Naive B cell (primary cell): Measurements from ENCODE around the gene SETD7. TPM values are rescaled to one million over a fixed set of nuclear protein-coding genes. Genes with fewer than 3 reads are reported as not detected.

Experiments used
- ATAC-seq, 2 donors: fragments of 150-1000 bp; cut with Tn5 transposase; 2 replicates each; pipeline ENCODE4 v1.10.0; 2021; ENCODE audit warnings: low read depth in 2 of 2, mild to moderate bottlenecking in 2 of 2, moderate library complexity in 2 of 2
- DNase-seq: peaks from one replicate; pipeline ENCODE4 v3.0.0; 2022
- H3K27ac Mint-ChIP-seq, 6 donors: one replicate each; pipeline ENCODE4 v1.8.0; 2020 to 2022; ENCODE audit warnings: mild to moderate bottlenecking in 6 of 6, mixed read lengths in 6 of 6, moderate library complexity in 5 of 6, inconsistent platforms in 2 of 6
- H3K27me3 Mint-ChIP-seq, 3 donors: one replicate each; pipeline ENCODE4 v1.8.0; 2021 to 2022; ENCODE audit warnings: mixed read lengths in 3 of 3, mild to moderate bottlenecking in 1 of 3
- H3K36me3 Mint-ChIP-seq, 2 donors: one replicate each; pipeline ENCODE4 v1.8.0; 2020 to 2022; ENCODE audit warnings: mixed read lengths in 2 of 2, inconsistent platforms in 1 of 2, mild to moderate bottlenecking in 1 of 2
- H3K4me1 Mint-ChIP-seq, 3 donors: one replicate each; pipeline ENCODE4 v1.8.0; 2020 to 2022; ENCODE audit warnings: mixed read lengths in 3 of 3, inconsistent platforms in 1 of 3, mild to moderate bottlenecking in 1 of 3, moderate library complexity in 1 of 3
- H3K4me3 Mint-ChIP-seq, 8 donors: one replicate each; pipeline ENCODE4 v1.8.0; 2020 to 2022; ENCODE audit warnings: mild to moderate bottlenecking in 8 of 8, mixed read lengths in 8 of 8, moderate library complexity in 8 of 8, inconsistent platforms in 2 of 8
- H3K9me3 Mint-ChIP-seq, 7 donors: one replicate each; pipeline ENCODE4 v1.8.0; 2020 to 2022; ENCODE audit warnings: mixed read lengths in 7 of 7, mild to moderate bottlenecking in 5 of 7, inconsistent platforms in 2 of 7, moderate library complexity in 1 of 7
- polyA plus RNA-seq, 6 donors: library from polyadenylated mRNA; unstranded; fragments of 300-500 nt; fragmentation: Illumina TruSeq; gene quantifications; one replicate each; pipeline ENCODE4 v1.2.3, GENCODE V29; 2021; ENCODE audit warnings: low read depth in 6 of 6

Gene SETD7
- polyA plus RNA-seq, 6 donors from 2014 or later, result 6.2 to 18.2 (median 11.9) TPM

DNA sequence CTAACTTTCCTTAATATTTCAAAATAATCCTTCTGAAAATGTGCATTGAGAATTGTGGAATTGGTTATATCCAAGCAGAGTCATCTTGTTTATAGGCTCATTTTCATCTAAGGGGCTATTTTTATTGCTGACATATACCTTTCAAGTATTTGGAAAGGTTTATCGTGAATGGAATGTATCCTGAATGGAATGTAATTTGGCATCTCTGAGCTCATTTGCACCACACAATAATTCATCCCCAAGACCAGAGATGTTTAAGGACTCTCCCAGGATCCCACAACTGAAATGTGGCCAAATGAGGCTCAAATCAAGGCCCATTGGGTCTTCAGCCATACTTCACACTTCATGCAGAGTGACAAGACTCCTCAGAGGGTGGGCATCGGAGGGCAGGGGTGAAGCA is 7.5 kb upstream of the SETD7 start:
- H3K9me3 Mint-ChIP-seq, result peaks cover 0 to 2% (median 0%) of the 10 kb centered on the region in 7 donors
- no peaks in the 10 kb centered on the region for H3K27me3 Mint-ChIP-seq
- peak overlapping the region in 3 of 6 donors; percentile 13 to 24 (median 20) for H3K27ac Mint-ChIP-seq
- DNase-seq (no peak), ATAC-seq (no peak)
- H3K4me3 Mint-ChIP-seq, result no peak overlapping the region
- no peaks in the 10 kb centered on the region for H3K36me3 Mint-ChIP-seq
- H3K4me1 Mint-ChIP-seq, result peaks cover 19 to 28% (median 26%) of the 10 kb centered on the region in 3 donors

DNA sequence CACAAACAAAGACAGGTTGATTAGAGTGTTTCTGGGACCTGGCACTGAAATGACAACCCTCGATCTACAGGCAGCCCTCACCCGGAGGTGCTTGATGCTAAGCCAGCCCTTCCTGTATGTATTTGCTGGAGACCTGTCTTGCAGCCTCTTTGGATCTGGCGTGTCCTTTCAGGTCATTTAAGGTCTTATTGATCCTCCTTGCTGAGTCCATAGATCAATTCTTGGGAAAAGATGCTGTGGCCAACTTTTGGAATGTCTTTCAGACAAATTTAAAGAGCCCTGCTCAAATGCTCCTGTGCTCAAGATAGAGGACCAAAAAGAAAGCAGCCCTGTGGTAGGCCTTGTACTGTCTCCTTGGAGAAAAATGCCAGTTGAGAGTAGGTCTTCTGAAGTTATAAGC is 6.8 kb upstream of the SETD7 start:
- Mint-ChIP-seq H3K4me3 (no peak overlapping the region), H3K36me3 (no peaks in the 10 kb centered on the region), H3K27ac (peak overlapping the region in 3 of 6 donors; percentile 12 to 33 (median 13)), H3K4me1 (peaks cover 19 to 32% (median 32%) of the 10 kb centered on the region in 3 donors), H3K27me3 (no peaks in the 10 kb centered on the region), H3K9me3 (peaks cover 0 to 2% (median 0%) of the 10 kb centered on the region in 7 donors)
- DNase-seq, result no peak
- ATAC-seq, result no peak

DNA sequence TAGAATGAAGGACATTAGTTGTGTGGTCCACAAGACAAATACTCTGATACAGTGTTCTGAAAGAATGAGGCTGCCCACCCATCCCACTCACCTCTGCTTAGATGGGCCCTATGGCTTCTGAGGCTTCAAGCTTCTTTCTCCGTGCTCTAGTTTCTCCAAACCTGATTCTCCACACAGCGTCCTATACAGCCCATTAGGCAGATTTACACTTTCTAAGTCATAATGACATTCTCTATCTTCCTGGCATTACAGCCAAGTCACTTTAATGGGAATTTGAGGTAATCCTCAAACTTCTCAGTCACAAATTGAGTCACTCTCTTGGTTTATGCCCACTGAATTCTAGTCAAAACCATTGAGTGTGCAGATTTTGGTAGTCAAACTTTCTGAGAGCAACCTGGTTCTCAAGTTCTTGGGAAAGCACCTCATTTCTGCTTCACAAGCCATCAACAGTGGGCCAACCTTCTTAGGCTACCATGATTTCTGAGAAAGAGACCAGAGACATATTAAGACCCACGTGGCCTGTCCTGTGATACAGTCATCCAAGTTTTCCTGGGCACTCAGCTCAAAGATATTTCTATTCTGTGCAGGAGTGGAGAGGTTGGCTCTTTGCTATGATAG is 6.2 kb upstream of the SETD7 start:
- DNase-seq (no peak), ATAC-seq (no peak)
- Mint-ChIP-seq H3K4me1 (peaks cover 19 to 36% (median 32%) of the 10 kb centered on the region in 3 donors), H3K9me3 (peaks cover 0 to under 1% (median 0%) of the 10 kb centered on the region in 7 donors), H3K27ac (peak overlapping the region in 5 of 6 donors; percentile 71 to 100 (median 100)), H3K36me3 (no peaks in the 10 kb centered on the region), H3K27me3 (no peaks in the 10 kb centered on the region), H3K4me3 (no peak overlapping the region)

DNA sequence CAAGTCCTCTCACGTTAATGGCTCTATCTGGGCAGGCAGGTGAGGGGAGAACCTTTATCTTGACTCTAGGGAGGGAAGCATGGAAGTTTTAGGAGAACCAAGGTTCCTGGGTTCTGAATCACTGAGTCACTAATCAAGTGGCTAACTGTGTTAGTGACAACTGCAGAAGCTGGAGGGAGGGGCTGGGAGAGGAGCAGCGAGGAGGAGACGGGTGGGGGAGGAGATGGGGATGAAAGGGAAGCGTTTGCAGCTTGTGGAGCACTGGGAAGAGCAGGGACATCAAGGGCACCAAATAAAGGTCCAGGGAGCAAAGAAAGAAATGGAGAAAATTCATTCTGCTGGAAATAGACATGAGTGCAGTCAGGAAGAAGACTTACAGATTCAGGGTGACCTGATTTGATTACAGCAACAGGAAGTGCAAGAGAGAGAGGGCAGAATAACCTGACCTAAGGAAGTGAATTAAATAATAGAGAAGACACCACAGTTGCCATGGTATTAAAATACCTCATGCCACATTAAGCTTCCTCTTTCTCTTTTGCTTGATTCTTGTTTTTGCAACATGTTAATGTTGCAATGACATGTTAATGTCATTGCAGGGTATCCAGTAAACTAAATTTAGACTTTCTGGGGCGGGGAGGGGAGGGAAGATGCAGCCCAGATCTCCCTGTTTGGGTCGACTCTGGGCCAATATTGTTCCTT is 4.5 kb upstream of the SETD7 start:
- peaks cover 0 to 8% of the 10 kb centered on the region in 2 donors for H3K36me3 Mint-ChIP-seq
- peak overlapping the region; percentile 47 to 96 (median 88) for H3K4me3 Mint-ChIP-seq
- no peaks in the 10 kb centered on the region for H3K27me3 Mint-ChIP-seq
- H3K4me1 Mint-ChIP-seq, result peaks cover 25 to 38% (median 35%) of the 10 kb centered on the region in 3 donors
- peak overlapping the region; percentile 99 to 100 (median 100) for H3K27ac Mint-ChIP-seq
- peak; percentile 63 to 65 for ATAC-seq
- DNase-seq, result peak; percentile 78
- no peaks in the 10 kb centered on the region for H3K9me3 Mint-ChIP-seq

DNA sequence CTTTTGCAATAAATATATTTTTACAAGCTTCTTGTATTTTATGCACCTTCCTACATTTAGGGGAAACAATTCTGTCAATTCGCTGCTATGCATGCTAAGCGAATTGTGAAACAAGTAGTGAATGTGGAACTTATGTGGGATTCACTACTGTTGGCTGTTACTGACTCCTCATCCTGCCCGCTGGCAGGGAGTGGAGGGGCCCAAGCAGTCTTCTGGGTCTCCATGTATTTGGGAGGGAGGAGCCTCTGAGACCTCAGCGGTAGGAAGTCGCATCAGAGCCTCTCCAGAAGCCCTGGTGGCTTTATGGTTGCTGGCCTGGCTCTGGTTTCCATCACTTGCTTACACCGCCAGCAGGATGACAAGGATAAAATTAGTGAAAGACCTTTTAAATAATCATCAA is 3.7 kb upstream of the SETD7 start:
- no peaks in the 10 kb centered on the region for H3K27me3 Mint-ChIP-seq
- peaks cover 29 to 46% (median 40%) of the 10 kb centered on the region in 3 donors for H3K4me1 Mint-ChIP-seq
- H3K9me3 Mint-ChIP-seq, result no peaks in the 10 kb centered on the region
- H3K36me3 Mint-ChIP-seq, result peaks cover 0 to 8% of the 10 kb centered on the region in 2 donors
- no peak for ATAC-seq
- peak overlapping the region; percentile 89 to 100 (median 100) for H3K27ac Mint-ChIP-seq
- no peak for DNase-seq
- peak overlapping the region in 4 of 8 donors; percentile 64 to 95 (median 90) for H3K4me3 Mint-ChIP-seq

DNA sequence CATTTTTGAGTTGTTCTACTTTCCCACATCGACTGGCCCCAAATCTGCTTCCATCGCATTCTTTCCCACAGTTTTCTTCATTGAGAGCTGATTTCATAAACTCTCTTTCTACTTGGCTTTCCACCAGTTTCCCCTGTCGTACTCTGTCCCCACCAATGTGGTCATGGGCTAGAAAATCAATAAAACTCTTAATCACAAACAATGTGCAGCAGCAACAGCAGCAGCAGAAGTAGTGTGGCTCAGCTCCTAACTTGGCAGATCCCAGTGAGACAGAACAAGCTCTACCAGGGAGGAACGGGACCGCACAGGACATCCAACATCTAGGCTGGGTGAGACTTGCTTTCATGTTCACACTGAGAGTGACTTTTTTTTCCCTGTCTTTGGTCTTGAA is 3.1 kb upstream of the SETD7 start:
- Mint-ChIP-seq H3K27me3 (no peaks in the 10 kb centered on the region), H3K4me1 (peaks cover 29 to 49% (median 45%) of the 10 kb centered on the region in 3 donors), H3K36me3 (peaks cover 0 to 8% of the 10 kb centered on the region in 2 donors), H3K9me3 (no peaks in the 10 kb centered on the region), H3K4me3 (peak overlapping the region in 7 of 8 donors; percentile 2 to 95 (median 57)), H3K27ac (peak overlapping the region; percentile 2 to 100 (median 90))
- DNase-seq, result no peak
- ATAC-seq, result no peak

DNA sequence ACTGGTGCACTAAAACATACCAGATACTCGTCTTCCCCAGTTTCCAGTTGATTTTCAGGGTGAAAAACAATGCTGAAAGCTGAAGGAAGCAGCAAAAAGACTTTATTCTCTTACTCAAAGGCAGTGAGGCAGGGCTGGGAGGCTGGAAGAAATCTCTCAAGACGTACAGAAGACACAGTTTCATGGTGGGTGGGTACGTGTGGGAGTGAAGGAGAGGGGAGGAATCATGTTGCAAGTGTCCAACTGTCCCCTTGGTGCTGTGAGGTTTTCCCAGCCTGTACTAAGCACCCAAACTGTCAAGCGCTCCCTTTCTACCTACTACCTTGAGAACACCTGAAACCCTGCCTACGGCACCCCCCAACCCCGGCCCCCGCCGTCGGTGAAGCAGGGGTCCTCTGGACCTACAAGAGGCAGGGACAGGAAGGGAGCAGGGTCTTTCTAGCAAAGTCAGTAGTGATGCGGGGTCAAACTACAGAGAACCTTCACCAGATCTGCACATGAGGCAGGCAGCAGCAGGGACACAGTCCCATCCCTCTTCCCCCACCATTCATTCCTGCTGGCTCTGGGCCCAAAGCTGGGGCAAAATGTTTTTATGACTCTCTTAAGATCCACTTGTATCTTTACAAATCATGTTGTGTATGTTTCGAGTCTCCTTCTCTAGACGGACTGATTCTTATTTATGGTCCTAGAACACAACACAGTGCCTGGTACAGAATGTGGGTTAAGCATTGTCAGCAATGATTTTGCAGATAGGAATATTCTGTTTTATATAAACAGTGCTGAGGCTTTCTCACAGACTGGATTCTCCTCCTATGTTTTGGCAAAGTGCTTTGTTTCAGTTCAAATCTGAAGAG is 2.4 kb upstream of the SETD7 start:
- peaks cover 0 to 8% of the 10 kb centered on the region in 2 donors for H3K36me3 Mint-ChIP-seq
- no peaks in the 10 kb centered on the region for H3K27me3 Mint-ChIP-seq
- H3K4me1 Mint-ChIP-seq, result peaks cover 29 to 52% (median 49%) of the 10 kb centered on the region in 3 donors
- DNase-seq, result no peak
- ATAC-seq, result no peak
- peak overlapping the region; percentile 100 for H3K27ac Mint-ChIP-seq
- no peaks in the 10 kb centered on the region for H3K9me3 Mint-ChIP-seq
- peak overlapping the region in 6 of 8 donors; percentile 9 to 100 (median 41) for H3K4me3 Mint-ChIP-seq

DNA sequence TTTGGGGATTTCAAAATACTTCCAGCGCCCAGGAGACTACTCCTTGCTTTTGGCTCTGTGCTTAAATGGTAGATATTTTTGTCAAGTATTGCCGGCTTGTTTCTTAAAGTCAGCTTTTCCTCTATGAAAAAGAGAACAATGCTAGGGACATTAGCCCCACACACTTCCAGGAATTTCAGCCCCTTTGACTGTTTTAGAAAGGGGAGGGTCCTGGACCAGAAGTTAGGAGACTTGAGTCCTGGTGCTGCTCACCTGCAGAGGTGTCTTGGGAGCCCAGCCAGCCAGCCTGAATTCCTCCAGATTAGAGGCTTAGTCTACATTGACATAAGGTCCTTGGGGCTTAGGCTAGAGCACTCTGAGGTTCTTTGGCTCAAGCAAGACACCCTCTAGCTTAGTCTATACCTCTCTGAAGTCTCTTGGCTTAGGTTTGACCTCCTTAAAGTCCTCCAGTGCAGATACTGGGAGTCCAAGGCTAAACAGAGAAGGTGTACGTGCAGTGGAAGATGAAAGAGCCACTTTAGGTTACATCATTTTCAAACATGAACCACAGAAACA is 1.6 kb upstream of the SETD7 start:
- Mint-ChIP-seq H3K4me1 (peaks cover 35 to 60% (median 56%) of the 10 kb centered on the region in 3 donors), H3K27ac (peak overlapping the region; percentile 100), H3K27me3 (no peaks in the 10 kb centered on the region), H3K9me3 (no peaks in the 10 kb centered on the region), H3K36me3 (peaks cover 0 to 8% of the 10 kb centered on the region in 2 donors), H3K4me3 (peak overlapping the region; percentile 95 to 100 (median 99))
- ATAC-seq (no peak), DNase-seq (no peak)

DNA sequence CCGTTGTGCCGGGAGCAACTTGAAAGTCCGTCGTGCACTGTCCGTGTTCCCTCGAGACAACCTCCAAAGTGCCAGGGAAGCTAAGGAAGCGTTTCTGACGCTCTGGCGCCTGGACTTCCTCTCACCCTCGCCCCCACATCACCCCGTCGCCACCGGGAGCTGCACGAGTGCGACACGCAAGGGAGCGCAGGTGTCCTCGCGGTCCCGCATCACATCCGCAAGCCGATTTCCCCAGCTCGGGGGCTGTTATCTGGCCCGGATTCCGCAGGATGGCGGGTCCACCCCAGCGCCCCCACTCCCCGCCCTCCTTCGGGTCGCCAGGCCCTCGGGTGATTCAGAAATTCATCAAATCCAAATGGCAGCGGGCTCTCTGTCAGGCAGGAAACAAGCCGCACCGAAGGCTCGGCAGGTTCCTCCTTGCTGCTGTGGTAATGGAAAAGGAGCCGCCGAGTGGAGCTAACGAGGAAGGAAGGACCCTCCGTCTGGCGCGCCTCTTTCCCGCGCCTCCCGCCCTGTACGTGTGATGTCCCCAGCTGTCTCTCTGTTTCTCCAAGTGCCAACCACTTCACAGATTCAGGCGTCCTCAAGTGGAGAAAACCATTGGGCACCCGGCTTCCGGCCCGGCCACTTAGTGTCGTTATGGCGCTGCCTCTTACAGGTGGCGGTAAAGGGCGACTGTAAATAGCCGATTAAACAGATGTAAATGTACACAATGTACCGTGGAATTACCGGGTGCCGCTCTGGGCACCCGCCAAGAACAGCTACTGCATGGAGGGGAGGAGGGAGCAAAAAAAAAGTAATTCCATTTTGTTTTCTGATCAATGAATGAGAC is 921 bp upstream of the SETD7 start:
- Mint-ChIP-seq H3K27ac (peak overlapping the region; percentile 100), H3K4me1 (peaks cover 39 to 66% (median 62%) of the 10 kb centered on the region in 3 donors), H3K4me3 (peak overlapping the region; percentile 95 to 100 (median 99)), H3K27me3 (no peaks in the 10 kb centered on the region), H3K9me3 (no peaks in the 10 kb centered on the region), H3K36me3 (peaks cover 0 to 8% of the 10 kb centered on the region in 2 donors)
- DNase-seq (peak; percentile 89), ATAC-seq (peak; percentile 56 to 57)

DNA sequence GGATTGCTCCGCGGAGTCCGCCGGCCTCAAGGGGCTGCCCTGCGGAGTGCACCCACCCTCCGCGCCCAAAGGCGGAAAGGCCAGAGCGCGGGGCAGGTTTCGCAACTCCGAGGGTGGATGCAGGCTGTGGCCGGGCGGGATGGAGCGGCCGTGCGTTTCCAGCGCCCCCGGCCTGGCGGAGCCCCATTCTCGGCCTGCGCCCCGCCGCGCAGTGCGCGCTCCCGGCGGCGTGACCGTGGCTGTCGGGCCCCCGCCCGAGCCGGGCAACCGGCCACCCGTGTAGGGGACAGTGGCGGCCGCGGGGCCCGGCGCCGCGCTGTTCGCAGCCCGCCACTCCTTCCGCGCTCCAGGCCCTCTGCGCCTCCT is 331 bp downstream of the SETD7 start:
- Mint-ChIP-seq H3K4me3 (peak overlapping the region; percentile 95 to 100 (median 99)), H3K27ac (peak overlapping the region; percentile 100), H3K27me3 (no peaks in the 10 kb centered on the region), H3K4me1 (peaks cover 43 to 65% (median 63%) of the 10 kb centered on the region in 3 donors), H3K9me3 (no peaks in the 10 kb centered on the region), H3K36me3 (peaks cover 0 to 8% of the 10 kb centered on the region in 2 donors)
- ATAC-seq (peak; percentile 1), DNase-seq (no peak)

DNA sequence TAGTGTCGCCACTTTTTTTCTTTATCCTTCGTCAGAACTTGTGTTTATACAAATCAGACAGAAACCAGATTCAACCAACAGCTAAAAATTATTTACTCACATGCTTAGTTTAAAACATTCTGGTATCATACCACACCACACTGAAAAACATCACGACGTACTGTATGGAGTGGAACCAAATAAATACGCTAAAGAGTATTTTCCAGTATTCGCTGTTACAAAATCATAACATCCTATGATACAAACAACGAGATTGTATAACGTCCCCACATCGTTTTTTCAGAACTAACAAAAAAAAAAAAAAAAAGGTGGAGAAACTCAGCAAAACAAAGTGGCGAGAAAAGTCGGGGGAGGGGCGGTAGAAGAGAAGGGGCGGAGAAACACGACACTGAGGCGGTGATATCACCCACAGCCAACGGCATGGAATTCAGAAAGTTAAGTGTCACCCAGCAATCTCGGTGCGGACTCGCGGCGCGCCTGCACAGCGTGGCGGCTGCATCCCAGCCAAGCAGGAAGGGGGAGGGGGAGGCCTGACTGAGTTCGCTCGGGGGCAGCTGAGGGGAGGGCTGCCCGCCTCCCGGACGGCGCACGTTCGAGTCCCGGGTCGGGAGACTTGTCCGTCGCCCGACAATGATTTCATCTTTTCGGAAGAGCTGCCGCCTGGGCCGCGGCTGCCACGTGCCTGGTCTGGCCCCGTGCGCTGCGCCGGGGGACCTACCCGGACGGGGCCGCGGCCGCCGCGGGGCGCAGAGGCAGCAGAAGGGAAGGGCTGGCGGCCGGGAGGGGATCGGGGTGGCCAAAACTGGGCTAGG is 920 bp downstream of the SETD7 start:
- H3K4me1 Mint-ChIP-seq, result peaks cover 40 to 63% (median 59%) of the 10 kb centered on the region in 3 donors
- H3K27ac Mint-ChIP-seq, result peak overlapping the region; percentile 98 to 100 (median 99)
- H3K4me3 Mint-ChIP-seq, result peak overlapping the region; percentile 95 to 99 (median 98)
- H3K27me3 Mint-ChIP-seq, result no peaks in the 10 kb centered on the region
- ATAC-seq, result peak; percentile 55 to 56
- H3K36me3 Mint-ChIP-seq, result peaks cover 0 to 8% of the 10 kb centered on the region in 2 donors
- H3K9me3 Mint-ChIP-seq, result no peaks in the 10 kb centered on the region
- DNase-seq, result peak; percentile 84

DNA sequence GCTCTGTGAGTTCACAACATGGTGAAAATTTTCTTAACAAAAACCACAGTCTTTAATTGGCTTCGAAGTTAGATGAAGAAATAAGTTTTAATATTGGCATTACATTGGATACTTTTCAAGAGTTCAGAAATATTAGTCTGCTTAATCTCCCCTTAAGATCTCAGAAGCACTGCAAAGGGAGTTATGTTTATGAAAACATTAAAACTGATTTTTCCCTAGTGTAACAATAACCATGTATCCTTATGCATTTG is 1.5 kb downstream of the SETD7 start:
- peaks cover 0 to 8% of the 10 kb centered on the region in 2 donors for H3K36me3 Mint-ChIP-seq
- peak overlapping the region; percentile 98 to 100 (median 99) for H3K27ac Mint-ChIP-seq
- H3K27me3 Mint-ChIP-seq, result no peaks in the 10 kb centered on the region
- ATAC-seq (no peak), DNase-seq (no peak)
- H3K4me1 Mint-ChIP-seq, result peaks cover 39 to 58% (median 54%) of the 10 kb centered on the region in 3 donors
- H3K4me3 Mint-ChIP-seq, result peak overlapping the region; percentile 95 to 99 (median 98)
- no peaks in the 10 kb centered on the region for H3K9me3 Mint-ChIP-seq
